Measurements from ENCODE around the gene DNAH3.
"Not testable (repeated sequence)": the region's sequence is repeated elsewhere in the genome, so short reads cannot be mapped to it uniquely, and the experiment has no call there.

DNAH3 gene

GRCh38 chr16:21169249-21169981, 18.8 kb upstream of the DNAH3 start:
- DNase-seq (ENCODE audit: low spot score), result no peak

- no peak for DNase-seq (ENCODE audit: low spot score)
These were observed 17.4 kb upstream of the DNAH3 start for GRCh38 chr16:21167929-21168602.

DNA sequence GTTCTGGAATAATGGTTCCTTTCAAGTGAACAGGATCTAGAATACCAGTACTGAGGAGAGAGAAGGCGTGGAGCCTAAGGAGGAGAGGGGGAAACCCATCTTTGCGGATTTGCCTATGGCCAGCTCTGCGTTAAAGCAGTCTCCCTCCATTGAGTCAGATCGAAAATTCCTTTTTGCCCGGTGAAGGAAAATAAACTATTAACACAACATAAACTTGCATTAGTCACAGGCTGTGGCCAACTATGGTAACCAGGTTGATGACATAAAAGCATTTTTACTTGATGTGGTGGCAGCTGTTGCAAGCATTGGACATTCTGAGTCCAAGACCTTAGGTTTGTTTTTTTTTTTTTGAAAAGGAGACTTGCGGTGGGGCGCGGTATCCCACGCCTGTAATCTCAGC, 16.7 kb upstream of the DNAH3 start:
- DNase-seq (ENCODE audit: low spot score), result peak; percentile 69

GRCh38 chr16:21166561-21166961, 15.9 kb upstream of the DNAH3 start:
- peak; percentile 34 for DNase-seq (ENCODE audit: low spot score)

GRCh38 chr16:21164521-21165168, 14.0 kb upstream of the DNAH3 start:
- no peak for DNase-seq (ENCODE audit: low spot score)

DNA sequence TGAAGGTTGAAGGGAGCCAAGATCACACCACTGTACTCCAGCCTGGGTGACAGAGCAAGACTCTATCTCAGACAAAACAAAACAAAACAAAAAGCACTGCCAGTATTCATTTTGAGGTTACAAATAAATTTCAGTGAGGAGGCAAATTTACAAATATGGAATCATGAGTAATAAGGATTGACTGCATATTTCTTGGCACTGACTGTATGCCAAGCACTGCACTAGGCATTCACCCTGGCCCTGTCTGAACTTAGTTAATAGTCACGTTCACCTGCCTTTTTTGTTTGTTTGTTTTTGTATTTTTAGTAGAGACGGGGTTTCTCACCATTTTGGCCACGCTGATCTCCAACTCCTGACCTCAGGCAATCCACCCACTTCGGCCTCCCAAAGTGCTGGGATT, 12.9 kb upstream of the DNAH3 start:
- no peak for DNase-seq (ENCODE audit: low spot score)

- no peak for DNase-seq (ENCODE audit: low spot score)
These were observed 12.1 kb upstream of the DNAH3 start for GRCh38 chr16:21162661-21163151.

DNA sequence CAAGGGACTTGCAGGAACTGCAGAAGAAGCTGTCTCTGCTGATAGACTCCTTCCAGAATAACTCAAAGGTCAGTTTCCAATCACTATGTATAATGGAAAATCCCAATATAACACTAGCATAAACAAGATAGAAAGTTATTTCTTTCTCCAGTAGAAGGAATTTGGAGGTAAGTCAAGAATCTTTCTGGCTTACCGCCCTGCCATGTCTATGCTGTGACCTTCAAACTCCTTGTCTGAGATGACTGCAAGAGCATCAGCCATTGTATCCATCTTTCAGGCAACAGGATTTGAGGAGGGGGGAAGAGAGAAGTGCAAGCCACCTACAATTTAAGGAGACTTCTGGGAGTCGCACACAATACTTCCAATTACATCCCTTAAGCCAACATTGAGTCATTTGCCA, 10.6 kb upstream of the DNAH3 start:
- DNase-seq (ENCODE audit: low spot score), result no peak

- peak; percentile 53 for DNase-seq (ENCODE audit: low spot score)
These were observed 9.6 kb upstream of the DNAH3 start for GRCh38 chr16:21160276-21160675.

- peak; percentile 25 for DNase-seq (ENCODE audit: low spot score)
These were observed 8.8 kb upstream of the DNAH3 start for GRCh38 chr16:21159281-21159951.

DNA sequence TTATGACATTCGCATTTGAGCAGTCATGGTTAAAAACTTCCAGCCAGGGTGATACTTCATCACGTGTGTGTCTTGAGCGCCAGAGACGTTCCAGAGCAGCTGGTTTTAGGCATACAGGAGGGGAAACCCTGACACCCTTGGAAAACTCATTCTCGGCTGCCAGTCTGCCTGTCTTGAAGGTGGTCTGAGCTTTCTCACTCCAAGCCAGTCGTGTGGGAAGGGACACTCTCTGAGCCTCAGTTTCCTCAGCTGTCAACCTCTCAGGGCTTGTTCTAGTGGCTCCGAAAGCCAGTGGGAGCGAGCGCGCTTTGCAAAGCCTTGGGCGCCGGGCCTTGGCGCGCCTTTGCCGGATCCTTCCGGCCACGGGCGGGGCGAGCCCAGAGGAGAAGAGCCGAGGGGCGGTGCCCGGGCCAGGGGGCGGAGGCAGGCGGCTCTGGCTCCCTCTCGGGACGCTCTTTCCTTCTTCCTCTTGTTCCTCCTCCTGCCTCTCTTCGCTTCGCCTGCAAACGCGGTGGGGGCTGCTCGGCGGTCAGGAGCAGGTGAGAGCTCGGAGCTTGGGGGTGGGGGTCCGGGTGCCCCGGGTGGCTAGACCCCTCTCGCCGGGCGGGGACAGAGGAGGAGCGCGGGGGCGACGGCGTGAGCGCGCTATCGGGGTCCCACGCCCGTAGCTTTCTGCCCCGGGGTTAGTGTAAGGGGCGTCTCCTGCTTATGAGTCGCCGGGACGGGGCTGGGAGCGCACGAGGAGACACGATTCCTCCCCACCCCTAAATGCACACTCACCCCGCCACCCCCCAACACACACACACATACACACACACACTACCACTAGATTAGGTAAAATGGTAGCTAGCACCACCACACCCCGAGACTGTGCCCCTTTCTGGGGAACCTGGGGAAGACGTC, 7.8 kb upstream of the DNAH3 start, which contains the start of gene LDAF1:
Gene LDAF1 (plus strand): TSS at position 467 of the 903 bp plus-strand sequence. CDS start 2,509 bp downstream, outside the sequence.
- peak; percentile 84 for DNase-seq (ENCODE audit: low spot score)

DNA sequence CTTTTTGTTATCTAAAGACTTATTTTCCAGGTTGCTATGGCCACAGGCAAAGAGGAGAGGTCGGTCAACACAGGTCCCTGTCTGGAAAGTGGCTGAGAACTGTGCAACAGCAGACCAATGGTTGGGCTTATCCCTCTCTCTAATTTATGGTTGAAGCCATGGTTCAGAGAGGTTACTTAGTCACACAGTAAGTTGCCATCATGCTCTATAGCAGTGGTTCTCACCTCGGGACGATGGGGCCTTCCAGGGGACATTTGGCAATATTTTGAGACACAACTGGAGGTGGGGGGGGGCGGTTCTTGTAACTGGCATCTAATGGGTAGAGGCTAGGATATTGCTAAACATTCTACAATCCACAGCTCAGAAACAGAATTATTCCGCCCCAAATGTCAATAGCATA, 7.0 kb upstream of the DNAH3 start:
- no peak for DNase-seq (ENCODE audit: low spot score)

DNA sequence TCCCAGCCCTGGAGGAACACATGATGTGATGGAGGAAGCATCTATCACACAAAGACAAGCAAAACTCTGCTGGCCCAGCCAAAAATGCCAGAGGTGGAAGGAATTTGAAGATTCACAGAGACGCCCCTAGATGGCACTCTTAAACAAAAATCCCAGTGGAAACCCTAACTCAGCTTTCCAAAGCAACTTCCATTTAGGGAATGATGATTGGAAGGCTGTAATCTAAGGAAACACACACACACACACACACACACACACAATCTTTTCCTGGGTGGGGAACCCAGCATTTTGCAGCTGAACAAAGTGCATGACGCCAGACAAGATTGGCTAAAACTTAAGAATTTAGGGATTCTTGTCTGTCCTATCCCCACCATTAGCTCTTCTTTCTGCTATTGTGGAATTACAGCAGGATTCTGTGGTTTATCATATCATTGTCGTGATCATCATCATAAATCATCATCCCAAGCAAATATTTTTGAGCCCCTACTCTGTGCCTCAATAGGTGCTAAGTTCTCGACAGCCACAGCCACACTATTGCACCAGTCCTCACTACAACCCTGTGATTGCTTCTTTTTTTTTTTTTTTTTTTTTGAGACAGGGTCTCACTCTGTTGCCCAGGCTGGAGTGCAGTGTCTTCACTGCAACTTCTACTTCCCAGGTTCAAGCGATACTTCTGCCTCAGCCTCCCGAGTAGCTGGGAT, 6.3 kb upstream of the DNAH3 start:
- DNase-seq (ENCODE audit: low spot score), result peak; percentile 83

GRCh38 chr16:21156011-21156410, 5.4 kb upstream of the DNAH3 start:
- DNase-seq (ENCODE audit: low spot score), result not testable (repeated sequence)

GRCh38 chr16:21153124-21153729, 2.6 kb upstream of the DNAH3 start:
- not testable (repeated sequence) for DNase-seq (ENCODE audit: low spot score)

GRCh38 chr16:21152160-21153030, 1.7 kb upstream of the DNAH3 start:
- DNase-seq (ENCODE audit: low spot score), result not testable (repeated sequence)

GRCh38 chr16:21145738-21146137, 4.9 kb downstream of the DNAH3 start:
- no peak for DNase-seq (ENCODE audit: low spot score)

DNA sequence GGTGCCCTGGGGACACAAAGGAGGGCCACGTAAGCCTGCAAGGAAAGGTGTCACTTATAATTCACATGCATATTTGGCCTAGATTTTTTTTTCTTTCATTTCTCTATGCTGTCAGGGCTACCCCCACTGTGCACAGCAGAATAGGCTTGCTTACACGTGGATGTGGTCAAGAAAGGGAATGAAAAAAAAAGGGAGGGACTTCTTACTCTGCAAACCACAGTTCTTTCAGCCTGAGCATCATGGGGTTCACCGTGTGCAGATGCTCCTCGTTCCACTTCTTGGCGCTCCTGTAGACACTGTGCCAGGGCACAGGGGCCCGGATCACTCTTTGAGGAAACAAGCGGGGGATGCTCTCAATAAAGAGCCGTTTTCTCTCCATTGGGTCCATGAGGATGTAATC, 16.6 kb downstream of the DNAH3 start:
- DNase-seq (ENCODE audit: low spot score), result no peak

- DNase-seq (ENCODE audit: low spot score), result no peak
These were observed 19.8 kb downstream of the DNAH3 start for GRCh38 chr16:21130811-21131210.

Data from RKO (cell line).